ENCODE data around the gene CRTC1.

GRCh38 chr19:18635831-18636182 lies 47.7 kb upstream of the CRTC1 start:
- TF ChIP-seq GATA2 (IDR thresholded peaks at IDR 0.05; ENCODE audit: low read depth, low read length) (no peak), GATA3 (IDR thresholded peaks at IDR 0.05; ENCODE audit: low read depth, low read length) (no peak)
